Stimulated activated memory B cell treated with anti-CD40 and anti-IgM and Interleukin-4, amounts not matched to agents 10 μg/mL and 1 μg/mL and 100 μg/mL, for 72 hours (primary cell): ENCODE data around the gene DIS3L.
"Not testable (repeated sequence)": the region's sequence is repeated elsewhere in the genome, so short reads cannot be mapped to it uniquely, and the experiment has no call there.

ENCODE experiments used
- ATAC-seq: fragments of 150-1000 bp; cut with Tn5 transposase; 2 replicates; pipeline ENCODE4 v1.10.0; 2021
- H3K27ac Mint-ChIP-seq: one replicate; pipeline ENCODE4 v1.8.0; 2022; ENCODE audit warnings: mild to moderate bottlenecking, mixed read lengths
- H3K27me3 Mint-ChIP-seq: one replicate; pipeline ENCODE4 v1.8.0; 2022; ENCODE audit warnings: mixed read lengths
- H3K36me3 Mint-ChIP-seq: one replicate; pipeline ENCODE4 v1.8.0; 2022; ENCODE audit warnings: mixed read lengths
- H3K4me1 Mint-ChIP-seq: one replicate; pipeline ENCODE4 v1.8.0; 2022; ENCODE audit warnings: mixed read lengths
- H3K4me3 Mint-ChIP-seq: one replicate; pipeline ENCODE4 v1.8.0; 2022; ENCODE audit warnings: mild to moderate bottlenecking, moderate library complexity, mixed read lengths
- H3K9me3 Mint-ChIP-seq: one replicate; pipeline ENCODE4 v1.8.0; 2022; ENCODE audit warnings: mixed read lengths

The DIS3L gene

DNA sequence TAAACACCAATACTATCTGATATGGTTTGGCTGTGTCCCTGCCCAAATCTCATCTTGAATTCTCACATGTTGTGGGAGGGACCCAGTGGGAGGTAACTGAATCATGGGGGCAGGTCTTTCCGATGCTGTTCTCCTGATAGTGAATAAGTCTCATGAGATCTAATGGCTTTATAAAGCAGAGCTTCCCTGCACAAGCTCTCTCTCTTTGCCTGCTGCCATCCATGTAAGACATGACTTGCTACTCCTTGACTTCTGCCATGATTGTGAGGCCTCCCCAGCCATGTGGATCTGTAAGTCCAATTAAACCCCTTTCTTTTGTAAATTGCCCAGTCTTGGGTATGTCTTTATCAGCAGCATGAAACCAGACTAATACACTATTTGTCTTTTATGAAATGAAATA lies 30.5 kb upstream of the DIS3L start:
- peaks cover 19% of the 10 kb centered on the region for H3K27me3 Mint-ChIP-seq
- not testable (repeated sequence) for H3K9me3 Mint-ChIP-seq, H3K4me3 Mint-ChIP-seq, ATAC-seq, H3K4me1 Mint-ChIP-seq, H3K36me3 Mint-ChIP-seq, H3K27ac Mint-ChIP-seq

- ATAC-seq, result no peak
- H3K36me3 Mint-ChIP-seq, result peaks cover 5% of the 10 kb centered on the region
- no peak overlapping the region for H3K27ac Mint-ChIP-seq
- H3K9me3 Mint-ChIP-seq, result peaks cover 10% of the 10 kb centered on the region
- H3K27me3 Mint-ChIP-seq, result peaks cover 25% of the 10 kb centered on the region
- no peaks in the 10 kb centered on the region for H3K4me1 Mint-ChIP-seq
- no peak overlapping the region for H3K4me3 Mint-ChIP-seq
Measured at GRCh38 chr15:66264859-66265513, 28.4 kb upstream of the DIS3L start.

DNA sequence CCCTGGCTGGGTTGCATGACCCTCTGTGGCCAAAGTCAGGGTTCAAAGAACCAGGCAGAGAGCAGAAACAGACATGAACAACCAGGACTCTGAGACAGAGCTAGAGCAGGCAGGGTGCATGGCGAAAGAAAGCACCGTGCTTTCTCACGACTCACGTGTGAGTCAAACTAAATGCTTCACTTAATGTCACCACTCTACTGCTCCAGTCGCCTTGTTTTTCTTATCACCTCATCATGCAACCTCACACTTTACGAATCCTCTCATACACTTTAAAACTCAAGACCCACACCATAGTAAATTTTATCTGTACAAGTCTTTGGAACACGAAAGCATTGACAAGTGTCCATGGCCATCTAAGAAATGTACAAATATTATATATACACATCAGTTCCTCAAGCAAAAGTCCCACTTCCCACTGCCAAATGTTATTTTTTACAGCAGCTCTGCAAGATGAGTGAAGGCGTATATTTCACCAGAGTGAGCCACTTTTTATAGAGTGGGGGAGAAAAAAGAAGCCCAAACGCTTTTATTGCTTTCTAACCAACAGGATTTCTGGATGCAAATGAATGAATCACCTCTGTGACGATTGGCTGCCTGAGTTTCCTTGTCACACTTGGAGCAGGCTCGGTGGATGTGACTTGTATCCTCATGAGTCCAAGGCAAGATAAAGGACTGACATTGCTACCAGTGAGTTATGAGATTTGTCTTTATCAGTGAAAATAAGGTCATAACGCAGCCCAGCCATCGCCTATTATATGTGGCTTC lies 23.9 kb upstream of the DIS3L start:
- no peak for ATAC-seq
- Mint-ChIP-seq H3K27me3 (peaks cover 25% of the 10 kb centered on the region), H3K4me3 (no peak overlapping the region), H3K27ac (no peak overlapping the region), H3K36me3 (no peaks in the 10 kb centered on the region), H3K4me1 (peaks cover 4% of the 10 kb centered on the region), H3K9me3 (no peaks in the 10 kb centered on the region)

DNA sequence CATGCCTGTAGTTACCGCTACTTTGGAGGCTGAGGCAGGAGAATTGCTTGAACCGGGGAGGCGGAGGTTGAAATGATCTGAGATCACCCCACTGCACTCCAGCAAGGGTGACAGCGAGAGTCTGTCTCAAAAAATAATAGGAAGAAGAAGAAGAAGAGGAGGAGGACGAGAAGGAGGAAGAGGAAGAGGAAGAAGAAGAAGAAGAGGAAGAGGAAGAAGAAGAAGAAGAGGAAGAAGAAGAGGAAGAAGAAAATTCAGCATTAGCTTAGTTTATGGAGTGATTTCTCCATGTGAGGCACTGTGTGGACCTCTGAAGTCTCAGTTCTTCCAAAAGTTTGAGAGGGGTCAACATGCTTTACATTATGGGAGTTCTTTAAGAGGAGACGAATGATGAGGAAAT lies 22.4 kb upstream of the DIS3L start:
- no peak overlapping the region for H3K27ac Mint-ChIP-seq
- ATAC-seq, result no peak
- no peaks in the 10 kb centered on the region for H3K9me3 Mint-ChIP-seq
- peaks cover 25% of the 10 kb centered on the region for H3K27me3 Mint-ChIP-seq
- no peaks in the 10 kb centered on the region for H3K36me3 Mint-ChIP-seq
- H3K4me3 Mint-ChIP-seq, result no peak overlapping the region
- peaks cover 4% of the 10 kb centered on the region for H3K4me1 Mint-ChIP-seq

DNA sequence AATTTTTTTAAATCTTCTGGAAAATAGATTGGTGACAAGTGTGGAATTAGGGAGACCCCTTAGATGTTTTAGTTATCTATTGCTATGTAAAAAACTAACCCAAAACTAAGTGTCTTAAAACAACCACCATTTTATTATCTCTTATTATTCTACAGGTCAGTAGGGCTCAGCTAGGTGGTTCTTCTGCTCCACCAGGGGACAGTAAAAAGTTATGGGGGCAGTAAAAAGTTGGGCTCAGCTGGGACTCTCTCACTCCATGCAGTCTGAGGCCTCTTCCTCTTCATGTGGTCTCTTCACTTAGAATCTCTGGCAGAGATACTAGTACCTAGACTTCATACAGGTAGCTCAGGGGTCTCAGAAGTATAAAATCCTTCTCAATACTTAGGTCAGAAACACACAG lies 18.0 kb upstream of the DIS3L start:
- H3K4me1 Mint-ChIP-seq, result peaks cover 4% of the 10 kb centered on the region
- no peaks in the 10 kb centered on the region for H3K9me3 Mint-ChIP-seq
- no peak for ATAC-seq
- no peak overlapping the region for H3K27ac Mint-ChIP-seq
- no peaks in the 10 kb centered on the region for H3K36me3 Mint-ChIP-seq
- H3K27me3 Mint-ChIP-seq, result peaks cover 22% of the 10 kb centered on the region
- no peak overlapping the region for H3K4me3 Mint-ChIP-seq

- H3K36me3 Mint-ChIP-seq, result no peaks in the 10 kb centered on the region
- no peak overlapping the region for H3K4me3 Mint-ChIP-seq
- H3K4me1 Mint-ChIP-seq, result no peaks in the 10 kb centered on the region
- peaks cover 14% of the 10 kb centered on the region for H3K27me3 Mint-ChIP-seq
- no peaks in the 10 kb centered on the region for H3K9me3 Mint-ChIP-seq
- ATAC-seq, result no peak
- H3K27ac Mint-ChIP-seq, result no peak overlapping the region
Measured at GRCh38 chr15:66276546-66276945, 16.8 kb upstream of the DIS3L start.

GRCh38 chr15:66278056-66278455 lies 15.3 kb upstream of the DIS3L start:
- Mint-ChIP-seq H3K27ac (no peak overlapping the region), H3K9me3 (no peaks in the 10 kb centered on the region), H3K36me3 (no peaks in the 10 kb centered on the region), H3K4me3 (no peak overlapping the region), H3K4me1 (no peaks in the 10 kb centered on the region), H3K27me3 (peaks cover 14% of the 10 kb centered on the region)
- no peak for ATAC-seq

- H3K4me1 Mint-ChIP-seq, result no peaks in the 10 kb centered on the region
- H3K4me3 Mint-ChIP-seq, result no peak overlapping the region
- ATAC-seq, result no peak
- peaks cover 14% of the 10 kb centered on the region for H3K27me3 Mint-ChIP-seq
- H3K27ac Mint-ChIP-seq, result no peak overlapping the region
- no peaks in the 10 kb centered on the region for H3K36me3 Mint-ChIP-seq
- no peaks in the 10 kb centered on the region for H3K9me3 Mint-ChIP-seq
Measured at GRCh38 chr15:66278671-66279070, 14.7 kb upstream of the DIS3L start.

DNA sequence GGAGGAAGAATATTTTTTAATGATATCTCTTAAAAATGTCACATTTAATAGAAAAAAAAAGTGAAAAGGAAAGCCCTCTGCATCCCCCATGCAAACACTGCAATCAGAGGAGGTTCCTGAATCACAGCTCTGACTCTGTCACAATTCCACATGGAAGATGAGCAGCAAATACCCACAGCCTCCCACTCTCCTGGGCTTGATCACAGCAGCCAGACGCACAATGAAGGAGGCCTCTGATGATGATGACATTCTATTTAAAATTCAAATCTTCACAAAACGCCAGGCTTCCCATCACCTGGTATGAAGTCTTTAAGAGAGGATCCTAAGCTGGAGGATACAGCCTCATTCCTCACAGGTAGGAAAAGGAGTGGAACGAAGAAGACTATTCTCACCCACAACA lies 9.1 kb upstream of the DIS3L start:
- Mint-ChIP-seq H3K9me3 (no peaks in the 10 kb centered on the region), H3K27ac (no peak overlapping the region), H3K36me3 (no peaks in the 10 kb centered on the region), H3K4me1 (no peaks in the 10 kb centered on the region), H3K27me3 (peaks cover 12% of the 10 kb centered on the region), H3K4me3 (no peak overlapping the region)
- ATAC-seq, result no peak

- Mint-ChIP-seq H3K36me3 (no peaks in the 10 kb centered on the region), H3K27ac (no peak overlapping the region)
- no peak for ATAC-seq
Measured at GRCh38 chr15:66285533-66286280, 7.7 kb upstream of the DIS3L start.

GRCh38 chr15:66287461-66288057 lies 5.8 kb upstream of the DIS3L start:
- H3K27ac Mint-ChIP-seq, result no peak overlapping the region
- no peaks in the 10 kb centered on the region for H3K27me3 Mint-ChIP-seq
- H3K9me3 Mint-ChIP-seq, result no peaks in the 10 kb centered on the region
- H3K4me3 Mint-ChIP-seq, result no peak overlapping the region
- H3K4me1 Mint-ChIP-seq, result peaks cover 22% of the 10 kb centered on the region
- H3K36me3 Mint-ChIP-seq, result no peaks in the 10 kb centered on the region
- no peak for ATAC-seq

More at GRCh38 chr15:66285533-66286280, 7.7 kb upstream of the DIS3L start:
- Mint-ChIP-seq H3K4me3 (no peak overlapping the region), H3K27me3 (no peaks in the 10 kb centered on the region), H3K4me1 (peaks cover 8% of the 10 kb centered on the region), H3K9me3 (no peaks in the 10 kb centered on the region)

- H3K27ac Mint-ChIP-seq, result no peak overlapping the region
- no peak for ATAC-seq
- no peak overlapping the region for H3K4me3 Mint-ChIP-seq
- H3K9me3 Mint-ChIP-seq, result no peaks in the 10 kb centered on the region
- no peaks in the 10 kb centered on the region for H3K27me3 Mint-ChIP-seq
- no peaks in the 10 kb centered on the region for H3K36me3 Mint-ChIP-seq
- peaks cover 23% of the 10 kb centered on the region for H3K4me1 Mint-ChIP-seq
Measured at GRCh38 chr15:66288093-66288492, 5.3 kb upstream of the DIS3L start.

DNA sequence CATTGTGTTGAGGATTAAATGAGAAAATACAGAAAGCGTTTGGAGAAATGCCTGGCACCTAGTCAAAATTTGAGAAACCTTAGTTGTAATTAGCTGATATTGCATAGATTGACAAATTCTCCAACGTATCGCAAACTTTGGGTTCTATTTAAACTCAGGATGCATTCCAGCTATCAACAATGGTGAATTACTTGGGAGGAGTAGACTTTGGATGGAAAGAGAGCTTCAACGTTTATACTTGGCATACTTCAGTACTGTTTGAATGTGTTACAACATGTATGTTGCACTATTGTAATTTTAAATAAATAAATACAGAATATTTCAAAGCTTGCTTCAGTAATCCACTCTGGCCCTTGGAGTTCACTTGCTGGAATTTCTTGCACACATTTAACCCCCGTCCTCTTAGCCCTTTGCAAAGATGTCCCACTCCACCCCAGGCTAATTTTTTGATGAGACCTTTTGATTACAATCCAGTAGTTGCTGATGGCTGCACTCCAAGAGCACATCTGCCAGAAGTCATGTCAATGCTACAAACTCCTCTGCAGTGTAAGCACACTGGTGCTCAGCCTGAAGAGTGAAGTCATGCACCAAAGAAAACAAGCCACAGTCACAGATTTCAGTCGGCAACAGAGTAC lies 4.7 kb upstream of the DIS3L start:
- H3K4me1 Mint-ChIP-seq, result peaks cover 23% of the 10 kb centered on the region
- no peak overlapping the region for H3K27ac Mint-ChIP-seq
- no peaks in the 10 kb centered on the region for H3K9me3 Mint-ChIP-seq
- H3K4me3 Mint-ChIP-seq, result no peak overlapping the region
- H3K27me3 Mint-ChIP-seq, result no peaks in the 10 kb centered on the region
- no peak for ATAC-seq
- no peaks in the 10 kb centered on the region for H3K36me3 Mint-ChIP-seq

DNA sequence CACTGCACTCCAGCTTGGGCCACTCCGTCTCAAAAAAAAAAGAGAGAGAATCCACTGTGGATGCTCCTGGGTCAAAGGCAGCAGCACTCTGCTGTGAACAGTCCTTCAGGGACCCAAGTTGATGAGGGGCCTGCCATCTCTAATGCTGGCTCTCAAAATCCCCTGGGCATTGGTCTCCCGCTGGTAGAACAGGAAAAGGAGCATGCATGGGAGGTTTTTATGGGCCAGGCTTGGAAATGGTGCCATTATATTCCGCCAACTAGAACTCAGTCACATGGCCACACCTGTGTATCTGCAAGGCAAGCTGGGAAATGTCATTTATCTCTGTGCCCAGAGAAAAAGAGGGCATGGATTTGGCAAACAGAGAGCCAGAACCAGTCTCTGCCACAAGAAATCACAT lies 3.4 kb upstream of the DIS3L start:
- no peak overlapping the region for H3K4me3 Mint-ChIP-seq
- H3K9me3 Mint-ChIP-seq, result no peaks in the 10 kb centered on the region
- no peaks in the 10 kb centered on the region for H3K27me3 Mint-ChIP-seq
- no peak overlapping the region for H3K27ac Mint-ChIP-seq
- no peaks in the 10 kb centered on the region for H3K36me3 Mint-ChIP-seq
- peaks cover 35% of the 10 kb centered on the region for H3K4me1 Mint-ChIP-seq
- no peak for ATAC-seq

- Mint-ChIP-seq H3K9me3 (no peaks in the 10 kb centered on the region), H3K36me3 (no peaks in the 10 kb centered on the region), H3K4me1 (peaks cover 36% of the 10 kb centered on the region), H3K27ac (no peak overlapping the region), H3K4me3 (no peak overlapping the region), H3K27me3 (no peaks in the 10 kb centered on the region)
- no peak for ATAC-seq
Measured at GRCh38 chr15:66290518-66290917, 2.9 kb upstream of the DIS3L start.
